Measurements from ENCODE around the gene SMYD3.

DNA sequence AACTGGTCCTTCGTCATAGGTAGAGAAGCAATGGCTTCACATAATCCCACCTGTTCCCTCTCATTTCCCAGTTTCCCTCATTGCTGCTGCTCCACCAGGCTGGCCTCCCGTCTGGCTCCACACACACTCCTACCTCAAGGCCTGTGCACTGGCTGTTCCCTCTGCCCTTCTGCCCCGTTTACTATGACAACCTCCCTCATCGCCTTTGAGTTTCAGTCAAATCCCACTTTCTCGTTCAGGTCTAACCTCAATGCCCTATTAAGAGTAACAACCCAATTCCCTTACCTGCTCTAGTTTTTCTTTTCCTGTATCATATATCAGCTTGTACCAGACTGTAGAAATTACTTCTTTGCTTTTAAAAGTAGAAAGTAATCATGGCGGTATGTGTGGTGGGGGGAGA lies 589.7 kb downstream of the SMYD3 start:
- TF ChIP-seq EZH2 (IDR thresholded peaks at IDR 0.05; ENCODE audit: borderline replicate concordance, low read depth, low read length, severe bottlenecking) (no peak), CTCF (IDR thresholded peaks at IDR 0.05; ENCODE audit: borderline replicate concordance, extremely low read depth, low read length, poor library complexity, severe bottlenecking) (no peak)

All from DND-41 (cell line).